Sigmoid colon (tissue), 7 donors: ENCODE measurements around the gene ACADS. TPM values are rescaled to one million over a fixed set of nuclear protein-coding genes. Genes with fewer than 3 reads are reported as not detected.

Experiments
- DNase-seq: peaks from one replicate; pipeline ENCODE4 v3.0.0-alpha.2; 2019
- H3K27ac ChIP-seq, 4 donors: fragments of 200-600 bp; sonication (generic); one replicate each; pipeline ENCODE4 v1.5.1; 2016 to 2019; ENCODE audit warnings: mild to moderate bottlenecking in 1 of 4
- H3K27me3 ChIP-seq, 3 donors: fragments of 200-600 bp; sonication (generic); one replicate each; pipeline ENCODE4 v1.5.1; 2019; ENCODE audit warnings: mild to moderate bottlenecking in 1 of 3
- H3K36me3 ChIP-seq, 4 donors: fragments of 200-600 bp; sonication (generic); one replicate each; pipeline ENCODE4 v1.5.1; 2016 to 2019
- H3K4me1 ChIP-seq, 4 donors: fragments of 200-600 bp; sonication (generic); one replicate each; pipeline ENCODE4 v1.5.1; 2017 to 2019
- H3K4me3 ChIP-seq, 4 donors: fragments of 200-600 bp; sonication (generic); one replicate each; pipeline ENCODE4 v1.5.1; 2017 to 2019; ENCODE audit warnings: mild to moderate bottlenecking in 2 of 4, moderate library complexity in 1 of 4
- H3K9me3 ChIP-seq, 4 donors: fragments of 200-600 bp in 3 of 4; sonication (generic) in 3 of 4; one replicate each; pipeline versions ENCODE4 v1.5.1 to v1.6.1; 2013 to 2019
- EP300 ChIP-seq, 4 donors: sonication (generic); formaldehyde crosslinking; IDR thresholded peaks; one replicate each; pipeline ENCODE4 v1.6.1; 2017; ENCODE audit warnings: antibody characterized with exemption in 4 of 4
- POLR2A ChIP-seq, 2 donors: fragments of 450-650 bp; IDR thresholded peaks; one replicate each; pipeline ENCODE4 v1.6.1; 2016; ENCODE audit warnings: antibody characterized with exemption in 2 of 2, mild to moderate bottlenecking in 2 of 2, moderate library complexity in 2 of 2
- POLR2AphosphoS5 ChIP-seq, 4 donors: sonication (generic); formaldehyde crosslinking; IDR thresholded peaks; one replicate each; pipeline ENCODE4 v1.6.1; 2017; ENCODE audit warnings: antibody characterized with exemption in 4 of 4
- WGBS, 2 donors: extraction: QIAGEN DNeasy Blood & Tissue Kit; methylation state at CpG; one replicate each; pipeline ENCODE4 v1.1.7; 2013; 5-methylcytosine and 5-hydroxymethylcytosine counted together
- intact Hi-C: fragments of 100-400 bp; cut with DNase I; formaldehyde crosslinking; loops from one replicate; pipeline ENCODE4 v1.15.1; 2023
- polyA plus RNA-seq, 3 donors: library from polyadenylated mRNA; stranded (reverse); fragments of 200-250 nt; gene quantifications; one replicate each; pipeline ENCODE4 v1.2.3, GENCODE V29; 2013
- total RNA-seq, 4 donors: library from RNA; depleted of rRNA; stranded (reverse); fragments of >200 nt; gene quantifications; one replicate each; pipeline ENCODE4 v1.1.0, GENCODE V29; 2016
- TF ChIP-seq, protein P1 (sequence below), 4 experiments: fragments of 450-650 bp in 3 of 4; fragments of 200-600 bp in 1 of 4; IDR thresholded peaks; one replicate each; pipeline ENCODE4 v1.5.1; 2016 to 2019; ENCODE audit warnings: antibody characterized with exemption in 4 of 4, mild to moderate bottlenecking in 3 of 4, moderate library complexity in 2 of 4
- donor health status: healthy with polysubstance abuse.
- donor health status: Bipolar disorder and iron deficiency.
- donor health status: healthy.

Gene ACADS
- total and polyA plus RNA-seq, 7 donors = 36.8 to 325 (median 40.3) TPM

DNA sequence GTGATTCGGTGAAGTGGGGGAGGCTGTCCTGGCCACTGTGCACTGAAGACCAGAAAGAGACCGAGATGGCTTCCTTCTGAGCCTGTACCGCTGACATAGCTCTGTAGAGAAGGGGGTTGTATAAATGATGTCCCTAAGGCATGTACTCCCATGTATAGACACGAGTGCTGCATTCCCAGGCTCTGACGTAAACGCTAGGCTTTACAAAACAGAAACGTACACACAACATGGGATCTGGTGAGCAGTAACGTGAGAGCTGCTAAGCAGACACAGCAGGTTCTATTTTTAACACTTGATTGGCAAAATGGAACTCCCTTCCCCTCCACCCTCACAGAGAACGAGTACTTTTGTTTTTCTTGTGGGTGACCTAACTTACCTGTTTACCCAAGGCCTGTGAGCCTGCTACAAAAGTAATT, 35.9 kb downstream of the ACADS start:
- TF ChIP-seq EP300 (IDR thresholded peaks at IDR 0.05) = peak in 3 of 4 donors; percentile 69 to 92 (median 83)
- peak; percentile 14 to 79 (median 37) for TF ChIP-seq POLR2AphosphoS5 (IDR thresholded peaks at IDR 0.05)
- no peak for TF ChIP-seq POLR2A (IDR thresholded peaks at IDR 0.05)
- TF ChIP-seq, protein P1, sequence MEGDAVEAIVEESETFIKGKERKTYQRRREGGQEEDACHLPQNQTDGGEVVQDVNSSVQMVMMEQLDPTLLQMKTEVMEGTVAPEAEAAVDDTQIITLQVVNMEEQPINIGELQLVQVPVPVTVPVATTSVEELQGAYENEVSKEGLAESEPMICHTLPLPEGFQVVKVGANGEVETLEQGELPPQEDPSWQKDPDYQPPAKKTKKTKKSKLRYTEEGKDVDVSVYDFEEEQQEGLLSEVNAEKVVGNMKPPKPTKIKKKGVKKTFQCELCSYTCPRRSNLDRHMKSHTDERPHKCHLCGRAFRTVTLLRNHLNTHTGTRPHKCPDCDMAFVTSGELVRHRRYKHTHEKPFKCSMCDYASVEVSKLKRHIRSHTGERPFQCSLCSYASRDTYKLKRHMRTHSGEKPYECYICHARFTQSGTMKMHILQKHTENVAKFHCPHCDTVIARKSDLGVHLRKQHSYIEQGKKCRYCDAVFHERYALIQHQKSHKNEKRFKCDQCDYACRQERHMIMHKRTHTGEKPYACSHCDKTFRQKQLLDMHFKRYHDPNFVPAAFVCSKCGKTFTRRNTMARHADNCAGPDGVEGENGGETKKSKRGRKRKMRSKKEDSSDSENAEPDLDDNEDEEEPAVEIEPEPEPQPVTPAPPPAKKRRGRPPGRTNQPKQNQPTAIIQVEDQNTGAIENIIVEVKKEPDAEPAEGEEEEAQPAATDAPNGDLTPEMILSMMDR (IDR thresholded peaks at IDR 0.05) = no peak
- Histone ChIP-seq H3K4me3 (peak overlapping the region in 2 of 4 donors; percentile 1 to 9), H3K4me1 (peaks cover 0 to 22% (median 16%) of the 10 kb centered on the region in 4 donors), H3K9me3 (no peaks in the 10 kb centered on the region), H3K27ac (peak overlapping the region; percentile 73 to 80 (median 78)), H3K27me3 (no peaks in the 10 kb centered on the region), H3K36me3 (peaks cover 6 to 41% (median 11%) of the 10 kb centered on the region in 4 donors)
- intact Hi-C loops = no loop called here
- peak; percentile 78 for DNase-seq
- WGBS, 2 donors = 72 to 86% methylated on average over 9 of the region's 9 CpGs

DNA sequence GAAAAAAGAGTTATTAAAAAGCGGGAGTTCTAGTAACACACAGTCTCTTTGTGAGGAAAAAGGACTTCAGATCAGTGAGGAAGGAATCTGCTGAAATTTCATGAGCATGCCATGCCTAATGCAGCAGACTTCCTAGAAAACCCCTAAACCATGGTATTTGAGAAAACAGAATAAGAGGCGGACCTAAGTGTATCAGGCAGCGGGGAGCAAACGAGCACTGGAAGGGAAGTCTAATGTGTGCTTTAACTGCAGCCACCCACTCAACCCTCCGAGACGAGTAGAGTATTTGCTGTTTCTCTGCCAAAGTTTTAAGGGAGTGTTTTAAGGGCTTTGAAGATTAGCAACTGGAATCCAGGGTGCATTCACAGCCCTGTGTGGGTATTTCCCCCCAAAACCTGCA, 36.5 kb downstream of the ACADS start:
- WGBS, 2 donors = 68 to 73% methylated on average over 6 of the region's 6 CpGs
- Histone ChIP-seq H3K27ac (peak overlapping the region; percentile 73 to 80 (median 78)), H3K27me3 (no peaks in the 10 kb centered on the region), H3K36me3 (peaks cover 11 to 46% (median 16%) of the 10 kb centered on the region in 4 donors), H3K4me3 (peak overlapping the region in 1 of 4 donors; percentile 9), H3K4me1 (peaks cover 0 to 22% (median 16%) of the 10 kb centered on the region in 4 donors), H3K9me3 (no peaks in the 10 kb centered on the region)
- no peak for DNase-seq
- intact Hi-C loops = loop anchor here (2.0 kb wide), 1 partner anchor 141 kb away; no protein-coding TSS in a partner anchor
- no peak for TF ChIP-seq EP300 (IDR thresholded peaks at IDR 0.05)
- no peak for TF ChIP-seq POLR2AphosphoS5 (IDR thresholded peaks at IDR 0.05)
- no peak for TF ChIP-seq POLR2A (IDR thresholded peaks at IDR 0.05)
- TF ChIP-seq, protein P1 (IDR thresholded peaks at IDR 0.05) = no peak

DNA sequence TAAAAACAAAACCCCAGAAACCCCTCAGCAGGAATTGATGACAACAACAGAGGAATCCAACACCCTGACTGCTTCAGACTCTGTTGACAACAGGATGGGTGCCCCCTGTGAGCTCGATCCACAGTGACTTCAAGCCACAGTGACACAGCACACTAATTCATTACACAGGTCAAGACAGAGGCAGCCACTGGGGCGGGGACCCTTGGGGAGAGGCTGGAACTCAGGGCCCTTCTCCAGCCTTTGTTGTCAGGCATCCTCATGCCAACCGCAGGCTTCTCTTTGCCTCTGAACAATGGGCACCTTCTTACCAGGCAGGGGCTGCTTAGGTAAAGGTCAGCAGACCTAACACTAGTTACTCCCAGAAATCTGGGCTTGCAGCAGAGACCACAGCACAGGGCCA, 37.6 kb downstream of the ACADS start:
- peaks cover 15 to 58% (median 26%) of the 10 kb centered on the region in 4 donors for H3K36me3 ChIP-seq
- H3K4me3 ChIP-seq = no peak overlapping the region
- no peaks in the 10 kb centered on the region for H3K9me3 ChIP-seq
- DNase-seq = no peak
- peaks cover 0 to 22% (median 16%) of the 10 kb centered on the region in 4 donors for H3K4me1 ChIP-seq
- H3K27ac ChIP-seq = peak overlapping the region in 1 of 4 donors; percentile 80
- intact Hi-C loops = loop anchor here (2.0 kb wide), 1 partner anchor 140 kb away; no protein-coding TSS in a partner anchor
- no peaks in the 10 kb centered on the region for H3K27me3 ChIP-seq
- 68 to 76% methylated on average over 3 of the region's 3 CpGs for WGBS, 2 donors
- TF ChIP-seq POLR2A (IDR thresholded peaks at IDR 0.05) (no peak), EP300 (IDR thresholded peaks at IDR 0.05) (no peak), POLR2AphosphoS5 (IDR thresholded peaks at IDR 0.05) (no peak)
- TF ChIP-seq, protein P1 (IDR thresholded peaks at IDR 0.05) = no peak

DNA sequence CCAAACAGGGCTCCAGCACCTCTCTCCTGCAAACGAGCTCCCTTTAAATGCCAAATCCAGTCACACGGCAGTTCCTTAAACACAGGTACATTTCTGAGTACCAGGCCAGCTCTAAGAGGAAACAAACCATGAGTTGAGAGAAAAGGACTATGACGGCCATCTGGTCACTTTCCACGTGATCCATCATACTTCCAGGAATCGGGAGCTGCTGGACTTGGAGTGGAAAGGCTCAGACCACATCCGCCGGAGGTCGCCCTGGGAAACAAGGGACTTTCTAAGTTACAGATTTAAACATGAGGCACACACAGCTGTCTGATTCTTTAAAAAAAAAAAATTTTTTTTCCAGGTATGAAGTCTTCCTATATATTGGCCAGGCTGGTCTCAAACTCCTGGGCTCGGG, 39.2 kb downstream of the ACADS start:
- 80 to 85% methylated on average over 9 of the region's 9 CpGs for WGBS, 2 donors
- TF ChIP-seq POLR2AphosphoS5 (IDR thresholded peaks at IDR 0.05) (no peak), POLR2A (IDR thresholded peaks at IDR 0.05) (no peak), EP300 (IDR thresholded peaks at IDR 0.05) (no peak)
- TF ChIP-seq, protein P1 (IDR thresholded peaks at IDR 0.05) = no peak
- no peaks in the 10 kb centered on the region for H3K27me3 ChIP-seq
- H3K9me3 ChIP-seq = no peaks in the 10 kb centered on the region
- no peak overlapping the region for H3K4me3 ChIP-seq
- DNase-seq = no peak
- intact Hi-C loops = no loop called here
- no peak overlapping the region for H3K27ac ChIP-seq
- peaks cover 0 to 22% (median 16%) of the 10 kb centered on the region in 4 donors for H3K4me1 ChIP-seq
- H3K36me3 ChIP-seq = peaks cover 15 to 68% (median 32%) of the 10 kb centered on the region in 4 donors
